ENCODE results near the gene PROSER2. TPM values are rescaled to one million over a fixed set of nuclear protein-coding genes. Genes with fewer than 3 reads are reported as not detected.

PROSER2 gene
- total RNA-seq, 3 donors from 2014 or later, result 2.9 to 9.5 (median 8.5) TPM

- Histone ChIP-seq H3K4me1 (peaks cover 4 to 13% of the 10 kb centered on the region in 2 donors), H3K27ac (peak overlapping the region in 1 of 2 donors; percentile 21), H3K27me3 (no peaks in the 10 kb centered on the region), H3K4me3 (no peak overlapping the region), H3K36me3 (no peaks in the 10 kb centered on the region), H3K9me3 (no peaks in the 10 kb centered on the region)
- TF ChIP-seq CTCF (IDR thresholded peaks at IDR 0.05), result no peak
- no peak for TF ChIP-seq POLR2AphosphoS5 (IDR thresholded peaks at IDR 0.05)
- no peak for TF ChIP-seq POLR2A (IDR thresholded peaks at IDR 0.05)
- intact Hi-C loops (cut with DNase I; ENCODE audit: low total_unique reads), result no loop called here
- peak in 1 of 2 donors; percentile 49 for DNase-seq (ENCODE audit: low spot score in 2 of 2)
Measured at GRCh38 chr10:11879387-11880094, 56.4 kb downstream of the PROSER2 start.

DNA sequence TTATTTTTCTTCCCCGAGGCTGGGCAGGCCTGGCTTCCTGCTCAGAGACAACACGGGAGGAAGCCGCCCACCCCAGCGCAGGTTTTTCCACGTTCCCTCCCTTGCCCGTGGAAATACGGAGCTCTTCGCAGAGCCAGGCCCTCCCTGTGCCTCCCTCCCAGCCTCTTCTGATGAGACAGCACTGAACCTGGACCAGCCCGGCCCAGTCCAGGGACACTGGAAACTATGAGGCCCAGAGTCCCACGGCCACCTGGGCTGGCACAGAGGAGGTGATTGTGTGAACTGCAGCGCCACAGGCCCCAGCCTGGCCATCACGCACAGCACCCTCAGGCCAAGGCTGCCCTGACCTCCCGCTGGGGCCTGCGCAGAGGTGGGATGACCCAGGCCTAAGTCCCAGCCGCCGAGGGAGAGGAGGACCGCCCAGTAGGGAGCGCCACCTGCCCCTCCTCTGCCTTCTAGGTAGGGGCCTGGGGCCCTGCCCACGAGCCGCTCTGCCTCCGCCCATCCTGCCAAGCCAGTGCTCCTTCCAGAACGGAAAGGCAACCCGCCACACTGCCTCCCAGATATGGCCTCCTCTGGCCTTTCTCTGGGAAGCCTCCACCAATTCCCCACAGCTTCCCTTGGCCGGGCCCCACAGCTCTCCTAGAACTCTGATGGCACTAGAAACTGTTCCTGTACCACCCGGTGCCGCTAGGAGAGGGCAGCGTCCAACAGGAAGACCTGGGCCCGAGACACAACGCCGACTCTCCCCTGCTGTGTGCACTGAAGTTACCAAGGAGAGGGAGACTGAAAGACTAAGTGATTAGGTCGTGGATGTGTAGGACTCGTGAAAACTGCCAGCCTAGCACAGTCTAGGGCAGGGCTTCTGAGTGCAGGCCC is 57.2 kb downstream of the PROSER2 start:
- intact Hi-C loops (cut with DNase I; ENCODE audit: low total_unique reads), result no loop called here

DNA sequence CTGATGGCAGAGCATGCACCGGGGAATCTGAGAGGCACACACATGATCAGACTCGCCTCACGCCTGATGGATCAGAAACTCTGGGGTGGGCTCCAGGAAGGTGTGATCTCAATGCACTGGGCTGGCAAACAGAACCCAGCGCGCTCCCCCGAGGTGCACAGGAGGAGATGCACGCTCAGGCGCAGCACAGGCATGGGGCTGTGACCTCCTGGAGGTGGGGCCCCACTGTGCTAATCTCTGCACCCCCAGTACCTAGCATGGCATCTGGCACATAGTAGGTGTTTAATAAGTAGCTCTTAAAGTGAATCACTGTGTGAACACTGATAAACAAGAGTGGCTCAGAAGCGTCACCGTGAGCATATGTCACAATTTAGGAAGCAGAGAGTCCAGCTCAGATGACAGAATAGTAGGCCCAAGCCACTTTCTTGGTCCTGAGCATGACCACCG is 57.9 kb downstream of the PROSER2 start:
- H3K27me3 ChIP-seq, result no peaks in the 10 kb centered on the region
- no peak for DNase-seq (ENCODE audit: low spot score in 2 of 2)
- TF ChIP-seq CTCF (IDR thresholded peaks at IDR 0.05), result no peak
- TF ChIP-seq POLR2AphosphoS5 (IDR thresholded peaks at IDR 0.05), result no peak
- TF ChIP-seq POLR2A (IDR thresholded peaks at IDR 0.05), result no peak
- peaks cover 0 to 4% of the 10 kb centered on the region in 2 donors for H3K4me1 ChIP-seq
- intact Hi-C loops (cut with DNase I; ENCODE audit: low total_unique reads), result no loop called here
- no peaks in the 10 kb centered on the region for H3K36me3 ChIP-seq
- peak overlapping the region in 1 of 2 donors; percentile 54 for H3K27ac ChIP-seq
- H3K4me3 ChIP-seq, result no peak overlapping the region
- no peaks in the 10 kb centered on the region for H3K9me3 ChIP-seq

More for the DNA sequence above, 57.2 kb downstream of the PROSER2 start:
- DNase-seq (ENCODE audit: low spot score in 2 of 2), result peak in 1 of 2 donors; percentile 51
- H3K36me3 ChIP-seq, result no peaks in the 10 kb centered on the region
- H3K27me3 ChIP-seq, result no peaks in the 10 kb centered on the region
- TF ChIP-seq CTCF (IDR thresholded peaks at IDR 0.05) (no peak), POLR2AphosphoS5 (IDR thresholded peaks at IDR 0.05) (no peak), POLR2A (IDR thresholded peaks at IDR 0.05) (no peak)
- H3K27ac ChIP-seq, result no peak overlapping the region
- H3K4me1 ChIP-seq, result peaks cover 4 to 5% of the 10 kb centered on the region in 2 donors
- H3K4me3 ChIP-seq, result no peak overlapping the region
- no peaks in the 10 kb centered on the region for H3K9me3 ChIP-seq

- no peaks in the 10 kb centered on the region for H3K27me3 ChIP-seq
Measured at GRCh38 chr10:11881477-11882417, 58.6 kb downstream of the PROSER2 start.

More at GRCh38 chr10:11881477-11882417, 58.6 kb downstream of the PROSER2 start:
- intact Hi-C loops (cut with DNase I; ENCODE audit: low total_unique reads), result no loop called here
- no peak for DNase-seq (ENCODE audit: low spot score in 2 of 2)
- Histone ChIP-seq H3K36me3 (no peaks in the 10 kb centered on the region), H3K9me3 (no peaks in the 10 kb centered on the region), H3K4me1 (no peaks in the 10 kb centered on the region), H3K27ac (peak overlapping the region in 1 of 2 donors; percentile 54), H3K4me3 (no peak overlapping the region)
- TF ChIP-seq POLR2AphosphoS5 (IDR thresholded peaks at IDR 0.05), result no peak
- TF ChIP-seq POLR2A (IDR thresholded peaks at IDR 0.05), result no peak
- no peak for TF ChIP-seq CTCF (IDR thresholded peaks at IDR 0.05)
